ACHN (cell line): ENCODE results near the gene CTU2.

ENCODE experiments used
- DNase-seq: peaks from one replicate; pipeline ENCODE4 v3.0.0-alpha.2; 2015
- in situ Hi-C: cut with HindIII; loops from 2 replicates; pipeline ENCODE4 v1.10.0; 2017; ENCODE audit warnings: low sequenced_read_pairs, low pct_ligation_motif_present, low pct_unique_long_range_greater_than_20kb

The CTU2 gene

DNA sequence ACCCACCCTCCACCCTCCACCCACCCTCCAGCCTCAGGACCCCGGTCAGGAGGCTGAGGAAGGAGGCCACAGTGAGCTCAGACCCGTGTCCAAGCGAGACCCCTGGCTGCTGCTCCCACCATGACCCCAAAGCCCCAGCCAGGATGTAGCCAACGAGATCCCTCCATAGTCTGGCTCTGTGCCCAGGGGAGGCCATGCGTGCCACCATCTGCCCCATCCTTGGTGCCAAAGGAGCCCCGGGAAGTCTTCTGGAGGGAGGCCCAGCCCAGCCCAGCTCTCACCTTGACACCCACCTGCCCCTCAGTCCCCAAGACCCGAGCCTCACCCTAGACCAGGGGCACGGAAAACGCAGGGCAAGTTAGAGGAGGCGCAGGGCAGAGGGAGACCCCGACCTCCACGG, 44.6 kb downstream of the CTU2 start:
- no peak for DNase-seq
- in situ Hi-C loops = loop anchor here (25.0 kb wide), 1 partner anchor 111 kb away; the partner anchor contains the start of genes GALNS, PABPN1L and TRAPPC2L

DNA sequence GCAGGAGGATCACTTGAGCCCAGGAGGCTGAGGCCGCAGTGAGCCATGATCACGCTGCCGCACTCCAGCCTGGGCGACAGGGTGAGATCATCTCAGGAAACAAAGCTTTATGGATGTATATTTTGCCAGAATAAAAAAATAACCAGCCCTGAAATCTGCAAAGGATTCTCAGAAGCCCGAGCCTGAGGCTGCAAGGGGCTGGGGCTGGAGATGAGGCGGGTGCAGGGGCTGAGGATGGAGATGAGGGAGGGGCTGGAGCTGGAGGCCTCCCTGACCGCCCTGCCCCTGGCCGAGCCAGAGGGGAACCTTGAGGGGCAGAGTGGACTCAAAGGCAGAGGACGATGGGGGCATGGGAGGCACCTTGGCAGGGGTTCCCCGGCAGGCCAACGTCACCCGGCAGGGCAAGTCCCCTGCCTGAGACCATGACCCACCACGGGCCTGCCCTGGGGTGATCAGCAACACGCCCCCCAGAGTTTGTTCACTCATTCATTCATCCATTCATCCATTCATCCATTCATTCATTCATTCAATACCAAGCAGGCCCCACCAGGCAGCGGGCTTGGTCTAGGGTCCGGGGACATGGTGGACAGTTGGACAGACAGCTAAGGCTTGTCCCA, 46.2 kb downstream of the CTU2 start:
- DNase-seq = no peak
- in situ Hi-C loops = loop anchor here (25.0 kb wide), 1 partner anchor 110 kb away; the partner anchor contains the start of genes GALNS, PABPN1L and TRAPPC2L

DNA sequence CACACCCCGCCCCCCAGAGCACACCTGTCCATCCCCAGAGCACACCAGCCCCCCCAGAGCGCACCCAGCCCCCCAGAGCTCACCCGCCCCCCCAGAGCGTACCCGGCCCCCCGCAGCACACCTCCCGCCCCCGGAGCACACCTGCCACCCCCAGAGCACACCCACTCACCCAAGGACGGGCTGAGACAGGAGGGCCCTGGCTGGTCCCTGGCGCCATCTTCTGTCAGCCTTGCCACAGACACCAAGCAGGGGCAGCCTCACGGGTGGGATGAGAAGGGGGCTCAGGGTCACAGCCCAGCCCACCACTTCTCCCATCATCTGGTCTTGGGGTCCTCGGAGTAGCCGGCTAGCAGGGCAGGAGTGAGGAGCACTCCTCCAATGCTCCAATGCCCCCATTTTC, 46.9 kb downstream of the CTU2 start:
- in situ Hi-C loops = loop anchor here (25.0 kb wide), 1 partner anchor 109 kb away; the partner anchor contains the start of genes GALNS, PABPN1L and TRAPPC2L
- DNase-seq = no peak

DNA sequence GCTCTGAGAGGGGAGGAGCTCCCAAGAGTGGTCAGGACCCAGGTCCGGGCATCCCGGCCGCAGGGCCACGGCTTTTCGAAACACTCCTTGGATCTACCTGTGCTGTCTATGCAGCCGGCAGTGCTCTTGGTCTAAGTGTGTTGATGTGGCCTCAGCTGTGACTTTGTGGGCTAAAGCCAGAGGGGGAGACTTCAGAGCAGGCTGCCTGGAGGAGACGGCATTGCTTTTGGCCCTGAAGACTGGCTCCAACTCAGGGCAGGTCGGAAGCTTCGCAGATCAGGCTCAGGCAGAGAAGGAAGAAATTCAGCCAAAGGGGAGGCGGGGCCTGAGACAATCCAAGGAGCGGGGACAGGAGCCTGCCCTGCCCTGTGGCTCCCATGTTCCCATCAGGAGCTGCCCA, 47.3 kb downstream of the CTU2 start:
- in situ Hi-C loops = loop anchor here (25.0 kb wide), 1 partner anchor 109 kb away; the partner anchor contains the start of genes GALNS, PABPN1L and TRAPPC2L
- no peak for DNase-seq

DNA sequence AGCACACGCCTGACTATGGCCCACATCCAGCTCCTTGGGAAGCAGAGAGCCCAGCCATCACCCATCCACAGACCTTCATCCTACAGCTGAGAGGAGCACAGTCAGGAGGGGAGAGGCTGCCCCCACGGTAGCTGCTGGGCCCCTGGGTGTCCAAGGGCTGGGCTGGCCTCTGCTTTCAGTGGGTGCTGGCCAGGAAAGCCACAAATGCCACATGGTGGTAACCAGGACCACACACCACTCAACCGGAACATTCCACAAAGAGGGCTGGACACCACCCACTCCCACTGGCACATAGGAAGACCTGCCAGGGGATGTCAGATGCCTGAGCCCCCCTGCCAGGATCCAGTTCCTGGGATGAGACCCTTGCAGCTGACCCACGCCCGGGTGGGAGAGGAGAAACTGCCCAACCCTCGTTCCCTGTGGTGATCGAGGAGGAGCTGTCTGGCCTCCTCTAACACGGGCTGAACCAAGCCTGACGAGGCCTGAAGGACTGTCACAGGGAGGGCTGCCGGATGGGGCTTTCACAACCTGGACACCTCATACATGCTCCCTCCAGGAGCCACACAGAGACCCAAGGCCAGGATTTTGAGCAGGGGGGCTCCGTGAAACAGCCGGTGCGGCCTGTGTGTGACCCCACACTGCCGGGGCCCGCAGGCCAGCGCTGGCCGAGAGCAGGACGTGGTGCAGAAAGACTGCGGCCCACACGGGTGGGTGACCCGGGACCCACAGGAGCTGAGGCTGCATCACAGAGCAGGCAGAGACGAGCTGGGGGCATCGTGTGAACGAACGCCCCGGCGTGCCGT, 48.0 kb downstream of the CTU2 start:
- in situ Hi-C loops = loop anchor here (25.0 kb wide), 1 partner anchor 108 kb away; the partner anchor contains the start of genes GALNS, PABPN1L and TRAPPC2L

DNA sequence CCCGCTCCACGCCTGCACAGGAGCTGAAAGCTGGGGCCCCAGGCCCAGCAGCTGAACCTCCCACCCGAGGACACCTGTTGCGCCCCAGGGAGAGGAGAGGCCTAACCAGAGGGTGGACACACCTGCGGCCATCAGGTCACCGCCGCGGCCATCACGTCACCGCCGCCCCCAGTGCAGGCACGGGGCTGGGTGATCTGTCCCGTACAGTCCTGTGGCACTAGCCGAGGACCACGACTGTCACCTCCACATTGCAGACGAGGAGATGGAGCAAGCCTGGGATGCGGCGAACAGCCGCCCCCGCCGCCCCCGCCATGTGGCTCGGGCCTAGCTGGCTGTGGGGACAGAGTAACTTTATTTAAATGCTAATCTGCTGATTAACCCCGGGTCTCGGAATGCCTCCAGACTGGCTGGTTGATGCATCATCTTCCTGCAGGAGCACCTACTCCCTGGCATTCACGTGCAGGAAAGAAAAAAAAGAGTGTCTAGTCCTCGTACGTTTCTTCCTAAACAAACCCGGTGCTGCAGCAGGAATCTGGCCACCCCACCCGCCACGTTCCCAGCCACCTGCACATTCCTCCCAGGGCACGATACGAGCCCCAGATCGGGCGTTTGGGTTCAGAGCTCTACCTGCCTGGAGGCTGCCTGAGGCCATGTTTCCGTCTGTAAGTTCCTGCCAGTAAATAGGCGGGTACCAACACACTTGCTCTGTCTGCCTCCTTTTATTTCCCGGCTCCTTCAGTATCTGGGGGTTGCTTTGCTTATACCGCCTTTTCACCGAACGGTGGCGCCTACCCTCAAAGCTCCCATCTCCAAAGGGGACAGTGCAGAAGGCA, 48.8 kb downstream of the CTU2 start:
- in situ Hi-C loops = loop anchor here (25.0 kb wide), 1 partner anchor 107 kb away; the partner anchor contains the start of genes GALNS, PABPN1L and TRAPPC2L
- peak; percentile 81 for DNase-seq

More for the DNA sequence above, 48.0 kb downstream of the CTU2 start:
- no peak for DNase-seq

DNA sequence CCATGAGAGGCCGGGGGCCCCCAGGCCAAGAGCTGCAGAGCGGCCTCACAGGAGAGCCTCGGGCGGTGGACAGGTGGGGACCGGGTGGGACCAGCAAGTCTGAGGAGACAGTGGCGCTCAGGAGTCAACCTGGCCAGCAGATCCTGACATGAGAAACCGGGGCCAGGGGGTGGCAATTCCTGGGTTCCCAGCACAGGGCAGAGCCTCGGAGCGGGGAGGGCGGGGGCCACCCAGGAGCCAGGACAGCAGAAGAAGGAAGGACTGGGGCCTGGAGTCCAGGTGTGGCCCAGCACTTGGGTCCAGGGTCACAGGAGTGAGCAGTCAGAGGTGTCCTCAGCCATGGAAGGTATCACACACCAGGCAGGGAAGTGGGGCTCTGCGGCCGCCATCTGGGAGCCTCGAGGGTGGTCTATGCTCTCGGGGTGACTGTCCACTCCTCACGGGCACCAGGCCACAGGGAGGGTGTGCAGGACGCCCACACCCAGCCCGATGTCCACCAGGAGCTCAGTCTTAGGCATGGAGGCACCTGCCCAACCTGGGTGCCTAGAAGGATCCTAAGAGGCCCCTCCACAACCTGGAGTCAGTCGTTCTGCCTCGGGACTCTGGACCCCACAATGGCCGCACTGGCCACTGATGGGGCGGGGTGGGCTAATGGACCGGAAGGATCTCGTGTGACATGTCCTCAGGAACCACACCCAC, 49.6 kb downstream of the CTU2 start:
- in situ Hi-C loops = loop anchor here (25.0 kb wide), 1 partner anchor 106 kb away; the partner anchor contains the start of genes GALNS, PABPN1L and TRAPPC2L
- no peak for DNase-seq

DNA sequence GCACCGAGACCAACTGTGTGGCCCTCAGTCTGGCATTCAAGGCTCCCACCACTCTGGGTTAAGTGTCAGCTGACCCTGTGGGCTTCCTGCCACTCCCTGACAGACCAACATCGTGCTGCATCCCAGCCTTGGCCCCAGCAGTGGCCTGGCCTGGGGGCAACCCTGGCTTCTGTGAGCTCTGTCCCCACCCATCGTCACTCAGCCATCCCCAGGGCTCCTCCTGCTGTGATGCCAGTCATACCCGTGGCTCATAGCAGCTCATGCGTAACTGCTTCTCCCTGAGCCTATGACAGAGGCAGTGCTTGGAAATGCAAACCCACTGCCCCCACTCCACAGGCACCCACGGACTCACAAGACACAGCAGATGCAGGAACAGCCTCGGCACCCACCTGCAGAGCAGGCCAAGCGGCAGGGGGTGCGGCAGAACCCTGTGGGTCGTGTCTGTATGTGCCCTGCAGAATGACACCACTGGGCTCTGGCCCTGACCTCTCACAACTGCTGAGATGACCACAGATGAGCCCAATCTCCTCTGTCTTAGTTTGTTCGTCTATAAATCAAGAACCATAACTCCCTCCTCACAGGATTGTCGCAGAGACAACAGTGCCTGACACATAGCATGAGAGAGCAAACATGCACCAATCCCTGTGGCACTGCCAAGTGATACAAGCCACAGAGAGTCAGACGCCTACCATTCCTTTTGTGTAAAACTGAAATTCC, 52.1 kb downstream of the CTU2 start:
- in situ Hi-C loops = loop anchor here (25.0 kb wide), 1 partner anchor 104 kb away; the partner anchor contains the start of genes GALNS, PABPN1L and TRAPPC2L
- DNase-seq = peak; percentile 68

DNA sequence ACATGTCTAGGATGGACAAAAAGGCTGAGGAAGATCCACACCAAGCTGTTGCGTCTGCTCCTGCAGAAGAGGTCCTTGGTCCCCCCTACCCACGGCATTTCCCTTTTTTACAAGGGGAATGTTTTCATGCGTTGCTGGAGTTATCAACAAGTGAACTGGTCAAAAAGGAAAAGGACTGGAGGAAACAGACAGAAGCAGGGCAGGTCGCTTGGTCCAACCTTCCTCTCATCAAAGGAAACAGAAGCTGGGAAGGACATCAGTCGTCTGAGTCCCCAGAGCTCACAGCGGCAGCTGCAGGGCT, 52.6 kb downstream of the CTU2 start:
- DNase-seq = no peak
- in situ Hi-C loops = loop anchor here (25.0 kb wide), 1 partner anchor 103 kb away; the partner anchor contains the start of genes GALNS, PABPN1L and TRAPPC2L

DNA sequence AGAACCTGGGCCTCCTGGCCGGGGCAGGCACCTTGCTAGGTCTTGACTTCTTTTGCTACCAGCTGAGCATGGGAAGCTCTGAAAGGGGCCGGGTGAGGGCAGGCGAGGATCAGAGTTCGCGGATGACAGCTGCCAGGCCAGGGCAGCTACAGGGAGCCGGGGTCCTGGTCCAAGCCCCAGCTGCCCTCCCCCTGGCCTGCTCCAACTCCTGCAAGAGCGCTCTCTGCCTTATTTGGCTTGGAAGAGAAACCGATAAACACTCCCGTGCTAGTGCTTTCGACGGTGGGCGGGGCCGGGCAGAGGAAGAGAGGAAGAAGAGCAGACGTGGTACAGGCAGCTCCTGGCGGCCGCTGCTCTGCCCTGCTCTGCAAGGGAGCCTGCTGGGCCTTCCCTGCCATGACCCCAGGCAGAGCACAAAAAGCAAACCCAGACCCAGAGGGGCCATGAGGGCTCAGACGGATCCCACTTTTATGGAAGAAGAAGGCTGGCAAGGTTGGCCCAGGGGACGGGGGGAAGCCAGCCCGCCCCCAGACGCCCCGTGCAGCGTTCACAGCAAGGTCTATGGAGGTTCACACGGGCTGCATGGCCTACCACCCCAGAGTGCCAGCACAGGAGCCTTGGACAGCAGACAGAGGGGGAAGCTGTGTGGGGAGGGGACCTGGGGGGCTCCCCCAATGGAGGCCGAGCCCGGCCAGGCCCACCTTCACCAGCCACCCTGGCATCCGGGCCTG, 53.1 kb downstream of the CTU2 start:
- DNase-seq = no peak
- in situ Hi-C loops = loop anchor here (25.0 kb wide), 1 partner anchor 103 kb away; the partner anchor contains the start of genes GALNS, PABPN1L and TRAPPC2L

DNA sequence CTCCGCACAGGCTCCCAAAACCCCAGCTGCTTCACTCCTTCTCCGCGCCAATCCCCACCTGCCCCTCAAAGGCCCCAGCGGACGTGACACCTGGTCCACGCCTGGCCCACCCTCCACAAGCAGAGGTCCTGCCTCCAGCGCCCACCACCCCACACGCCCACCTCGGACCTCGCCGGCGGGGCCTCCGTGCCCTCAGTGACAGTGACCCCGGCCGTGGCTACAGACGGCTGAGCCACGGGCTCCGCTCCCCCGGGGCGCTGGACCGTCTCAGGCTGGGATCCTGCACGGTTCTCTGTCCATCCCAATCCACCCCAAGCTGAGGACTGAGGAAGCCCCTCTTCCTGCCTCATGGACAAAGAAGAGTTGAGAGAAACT, 53.7 kb downstream of the CTU2 start:
- in situ Hi-C loops = loop anchor here (25.0 kb wide), 1 partner anchor 102 kb away; the partner anchor contains the start of genes GALNS, PABPN1L and TRAPPC2L

DNA sequence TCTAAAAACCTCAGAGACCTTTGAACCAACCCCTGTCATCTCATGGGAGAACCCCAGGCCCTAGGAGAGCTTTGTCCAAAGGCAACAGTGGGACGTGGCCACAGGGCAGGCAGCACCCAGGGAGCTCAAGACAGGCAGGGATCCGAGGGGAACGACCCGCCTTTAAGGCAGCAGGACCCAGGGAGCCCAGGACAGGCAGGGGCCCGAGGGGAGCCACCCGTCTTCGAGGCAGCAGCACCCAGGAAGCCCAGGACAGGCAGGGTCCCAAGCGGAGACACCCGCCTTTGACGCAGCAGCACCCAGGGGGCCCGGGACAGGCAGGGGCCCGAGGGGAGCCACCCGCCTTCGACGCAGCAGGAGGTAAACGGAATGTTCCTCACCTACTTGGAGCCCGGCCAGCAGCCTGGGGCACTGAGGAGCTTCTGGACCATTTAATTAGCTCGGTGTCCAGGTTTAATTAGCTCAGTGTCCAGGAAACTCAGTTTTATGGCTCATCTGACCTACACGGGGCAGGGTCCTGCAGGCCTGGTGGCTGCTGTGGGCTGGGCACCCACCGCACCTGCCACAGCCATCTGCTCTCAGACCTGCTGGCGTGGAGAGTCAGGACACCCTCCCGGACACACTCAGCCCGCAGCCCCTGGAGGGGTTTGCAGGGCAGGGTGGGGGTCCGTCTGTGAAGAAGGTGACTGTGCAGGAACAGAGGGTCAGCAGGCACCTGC, 54.3 kb downstream of the CTU2 start:
- DNase-seq = no peak
- in situ Hi-C loops = loop anchor here (25.0 kb wide), 1 partner anchor 102 kb away; the partner anchor contains the start of genes GALNS, PABPN1L and TRAPPC2L

More for the DNA sequence above, 53.7 kb downstream of the CTU2 start:
- DNase-seq = no peak

DNA sequence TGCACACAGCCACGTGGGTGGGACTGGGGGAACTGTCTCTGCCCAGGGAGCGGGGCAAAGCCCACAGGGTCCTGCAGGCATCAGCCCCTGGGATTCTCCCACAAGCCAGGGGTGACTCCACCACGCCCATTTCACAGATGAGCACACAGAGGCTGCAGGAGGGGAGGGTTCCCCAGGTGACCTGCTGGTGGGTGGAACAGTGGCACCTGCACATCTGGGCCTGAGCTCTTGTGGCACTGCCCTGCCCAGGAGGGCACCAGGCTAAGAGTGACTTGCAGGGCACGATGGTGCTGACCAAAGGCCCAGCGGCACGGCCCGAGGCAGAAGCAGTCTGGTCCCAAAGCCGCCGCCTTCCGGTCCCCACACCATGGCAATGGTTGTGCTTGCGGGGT, 54.8 kb downstream of the CTU2 start:
- in situ Hi-C loops = loop anchor here (25.0 kb wide), 1 partner anchor 101 kb away; the partner anchor contains the start of genes GALNS, PABPN1L and TRAPPC2L
- no peak for DNase-seq

DNA sequence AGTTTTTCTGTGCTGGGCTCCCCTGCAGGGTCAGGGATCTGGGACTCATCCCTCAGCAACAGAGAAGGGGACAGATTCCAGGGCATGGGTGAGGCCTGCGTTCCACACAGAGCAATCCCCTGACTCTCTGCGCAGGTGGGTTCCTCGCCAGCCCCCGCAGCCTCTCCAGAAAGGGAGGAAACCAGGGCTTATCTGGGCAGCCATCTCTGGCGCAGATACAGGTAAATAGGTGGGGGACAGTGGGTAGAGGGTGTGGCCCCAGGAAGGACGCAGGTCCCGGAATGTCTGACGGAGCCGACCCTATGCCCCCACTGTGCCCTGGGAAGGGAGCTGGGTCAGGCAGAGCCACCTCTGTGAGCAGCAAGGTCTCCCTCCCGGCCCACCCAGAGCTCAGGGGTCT, 55.5 kb downstream of the CTU2 start:
- in situ Hi-C loops = loop anchor here (25.0 kb wide), 1 partner anchor 100 kb away; the partner anchor contains the start of genes GALNS, PABPN1L and TRAPPC2L
- no peak for DNase-seq

DNA sequence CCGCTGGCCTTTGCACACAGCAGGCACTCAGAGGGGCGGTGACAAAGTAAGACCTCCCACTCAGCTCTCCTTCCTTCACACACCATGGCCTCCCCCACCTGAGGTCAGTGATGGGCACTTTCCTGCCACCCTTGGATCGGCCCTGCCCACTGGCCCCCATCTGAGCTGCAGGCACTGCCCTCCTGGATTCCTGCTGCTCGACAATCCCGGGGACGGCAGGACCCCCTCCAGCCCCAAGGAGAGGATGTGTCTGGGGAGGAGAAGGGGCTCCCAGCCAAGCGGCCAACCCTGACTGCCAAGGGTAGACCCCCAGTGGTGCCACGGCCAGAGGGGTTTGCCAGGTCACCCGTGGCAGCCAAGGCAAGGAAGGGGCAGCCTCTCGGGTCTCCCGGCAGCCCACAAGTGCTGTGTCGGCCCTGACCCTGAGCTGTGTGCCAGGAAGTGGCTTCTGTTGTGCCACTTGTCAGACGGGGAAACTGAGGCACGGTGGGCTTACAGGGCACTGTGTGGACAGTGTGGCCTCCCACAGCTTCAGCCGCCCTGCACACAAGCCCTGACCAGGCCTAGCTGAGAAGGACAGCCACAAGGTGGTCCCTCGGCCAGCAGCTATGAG, 56.1 kb downstream of the CTU2 start:
- in situ Hi-C loops = loop anchor here (25.0 kb wide), 1 partner anchor 100 kb away; the partner anchor contains the start of genes GALNS, PABPN1L and TRAPPC2L

More for the DNA sequence above, 56.1 kb downstream of the CTU2 start:
- no peak for DNase-seq
